GM12801 (cell line): ENCODE measurements around the gene DRGX.

Experiments used
- TF ChIP-seq, protein P1 (sequence below): IDR thresholded peaks from one replicate; pipeline ENCODE4 v1.5.1; 2011; ENCODE audit warnings: control low read depth; ENCODE audit not compliant: insufficient read length; ENCODE audit errors: extremely low read depth

DRGX gene

DNA sequence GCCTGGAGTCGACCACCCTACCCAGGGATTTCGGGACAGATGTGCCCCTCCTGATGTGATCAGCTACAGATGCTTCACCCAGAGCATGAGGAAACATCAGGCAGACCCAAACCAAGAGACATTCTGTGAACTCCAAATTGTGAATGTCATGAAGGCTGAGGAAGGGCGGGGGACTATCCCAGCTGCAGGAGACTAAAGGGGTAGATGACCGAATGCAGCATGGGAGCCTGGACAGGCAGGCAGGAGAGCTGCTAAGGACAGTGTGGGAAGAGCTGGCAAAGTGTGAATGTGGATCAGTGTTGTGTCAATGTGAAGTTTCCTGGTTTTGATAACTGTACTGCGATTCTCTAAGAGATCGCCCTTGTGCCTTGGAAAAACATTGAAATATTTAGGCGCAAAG is 19.2 kb upstream of the DRGX start:
- TF ChIP-seq, protein P1, sequence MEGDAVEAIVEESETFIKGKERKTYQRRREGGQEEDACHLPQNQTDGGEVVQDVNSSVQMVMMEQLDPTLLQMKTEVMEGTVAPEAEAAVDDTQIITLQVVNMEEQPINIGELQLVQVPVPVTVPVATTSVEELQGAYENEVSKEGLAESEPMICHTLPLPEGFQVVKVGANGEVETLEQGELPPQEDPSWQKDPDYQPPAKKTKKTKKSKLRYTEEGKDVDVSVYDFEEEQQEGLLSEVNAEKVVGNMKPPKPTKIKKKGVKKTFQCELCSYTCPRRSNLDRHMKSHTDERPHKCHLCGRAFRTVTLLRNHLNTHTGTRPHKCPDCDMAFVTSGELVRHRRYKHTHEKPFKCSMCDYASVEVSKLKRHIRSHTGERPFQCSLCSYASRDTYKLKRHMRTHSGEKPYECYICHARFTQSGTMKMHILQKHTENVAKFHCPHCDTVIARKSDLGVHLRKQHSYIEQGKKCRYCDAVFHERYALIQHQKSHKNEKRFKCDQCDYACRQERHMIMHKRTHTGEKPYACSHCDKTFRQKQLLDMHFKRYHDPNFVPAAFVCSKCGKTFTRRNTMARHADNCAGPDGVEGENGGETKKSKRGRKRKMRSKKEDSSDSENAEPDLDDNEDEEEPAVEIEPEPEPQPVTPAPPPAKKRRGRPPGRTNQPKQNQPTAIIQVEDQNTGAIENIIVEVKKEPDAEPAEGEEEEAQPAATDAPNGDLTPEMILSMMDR = no peak

DNA sequence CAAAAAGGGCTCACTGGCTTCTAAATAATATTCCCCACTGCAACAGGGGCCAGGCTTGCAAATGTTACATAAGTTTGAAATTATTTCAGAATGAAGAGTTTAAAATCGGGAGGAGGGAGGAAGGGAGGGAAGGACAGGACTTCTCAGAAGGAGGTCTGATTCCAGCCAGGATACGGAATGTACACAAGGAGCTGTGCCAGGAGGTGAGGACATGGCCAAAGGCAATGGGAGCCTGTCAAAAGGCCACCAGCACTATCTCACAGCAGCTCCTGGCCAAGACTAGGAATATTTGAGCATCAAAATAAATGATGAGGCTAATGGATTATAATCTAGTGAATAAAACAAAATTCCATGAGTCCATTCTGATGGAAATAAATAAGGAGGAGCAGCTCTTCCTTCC is 18.6 kb upstream of the DRGX start:
- TF ChIP-seq, protein P1 = no peak

DNA sequence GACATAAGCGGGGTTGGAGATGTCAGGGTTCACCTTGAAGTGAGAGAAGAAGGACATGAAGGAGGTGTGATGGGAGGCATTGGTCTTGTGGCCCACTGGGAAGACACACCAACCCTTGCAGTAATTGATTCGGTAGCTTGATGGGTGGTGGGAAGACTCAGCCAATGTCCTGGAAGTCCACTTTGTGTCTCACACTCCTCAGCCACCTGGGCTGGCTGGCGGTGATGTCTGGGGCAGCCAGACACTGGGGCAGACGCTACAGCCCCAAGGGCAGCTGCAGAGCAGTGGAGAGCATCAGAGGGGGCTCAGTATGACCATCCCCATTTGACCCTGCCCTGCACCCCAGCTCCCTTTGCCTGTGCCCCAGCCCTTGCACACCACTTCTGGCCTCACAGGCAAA is 16.7 kb upstream of the DRGX start:
- TF ChIP-seq, protein P1 = no peak

DNA sequence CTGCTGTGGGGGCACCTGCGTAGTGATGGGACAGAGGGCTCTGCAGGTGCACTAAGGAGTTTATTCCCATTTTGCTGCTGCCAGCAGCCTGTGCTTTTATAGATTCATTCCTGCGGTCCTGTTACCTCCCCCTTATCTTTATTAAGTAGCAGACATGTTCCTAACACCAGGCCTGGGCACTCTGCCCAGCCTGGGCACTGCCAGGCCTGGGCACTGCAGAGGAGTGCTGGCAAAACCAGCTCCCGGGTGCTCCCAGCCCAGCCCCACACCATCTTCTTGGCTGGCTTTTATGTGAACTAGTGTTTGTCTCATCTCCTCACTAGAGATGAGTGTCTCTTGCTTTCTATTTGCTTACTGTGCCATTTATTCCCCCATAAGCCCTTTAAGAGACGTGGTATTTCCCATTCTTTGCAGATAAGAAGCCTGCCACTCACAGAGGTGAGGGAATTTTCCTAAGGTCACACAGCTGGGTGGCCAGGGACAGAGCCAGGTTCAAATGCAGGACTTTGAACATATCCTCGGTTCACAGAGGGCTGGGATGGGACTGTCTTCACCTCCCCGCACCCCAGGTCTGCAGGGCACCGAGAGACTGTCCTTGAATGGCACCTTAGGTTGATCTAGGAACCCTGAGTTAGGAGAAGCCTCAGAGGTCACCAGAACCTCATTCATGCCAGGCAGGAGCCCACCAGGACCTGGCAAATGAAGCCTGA is 14.6 kb upstream of the DRGX start:
- TF ChIP-seq, protein P1 = no peak

DNA sequence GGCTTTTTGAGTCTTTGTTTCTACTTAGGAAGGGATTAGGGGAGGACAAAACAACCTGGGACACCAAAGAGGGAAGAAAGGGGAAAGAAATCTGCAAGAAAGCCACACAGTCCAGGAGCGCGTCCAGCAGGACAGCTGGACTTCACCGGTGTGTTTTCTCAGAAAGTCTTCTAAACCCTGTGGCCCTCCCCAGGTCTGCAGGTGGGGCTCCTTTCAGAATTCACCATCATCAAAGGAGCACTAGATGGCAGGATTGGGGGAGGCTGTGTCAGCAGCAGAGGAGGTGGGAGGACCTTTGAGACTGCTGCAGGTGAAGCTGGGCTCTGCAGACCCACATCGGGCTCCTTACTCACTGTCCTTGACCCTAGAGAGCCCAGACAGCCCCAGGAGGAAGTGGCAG is 13.9 kb upstream of the DRGX start:
- TF ChIP-seq, protein P1 = no peak

DNA sequence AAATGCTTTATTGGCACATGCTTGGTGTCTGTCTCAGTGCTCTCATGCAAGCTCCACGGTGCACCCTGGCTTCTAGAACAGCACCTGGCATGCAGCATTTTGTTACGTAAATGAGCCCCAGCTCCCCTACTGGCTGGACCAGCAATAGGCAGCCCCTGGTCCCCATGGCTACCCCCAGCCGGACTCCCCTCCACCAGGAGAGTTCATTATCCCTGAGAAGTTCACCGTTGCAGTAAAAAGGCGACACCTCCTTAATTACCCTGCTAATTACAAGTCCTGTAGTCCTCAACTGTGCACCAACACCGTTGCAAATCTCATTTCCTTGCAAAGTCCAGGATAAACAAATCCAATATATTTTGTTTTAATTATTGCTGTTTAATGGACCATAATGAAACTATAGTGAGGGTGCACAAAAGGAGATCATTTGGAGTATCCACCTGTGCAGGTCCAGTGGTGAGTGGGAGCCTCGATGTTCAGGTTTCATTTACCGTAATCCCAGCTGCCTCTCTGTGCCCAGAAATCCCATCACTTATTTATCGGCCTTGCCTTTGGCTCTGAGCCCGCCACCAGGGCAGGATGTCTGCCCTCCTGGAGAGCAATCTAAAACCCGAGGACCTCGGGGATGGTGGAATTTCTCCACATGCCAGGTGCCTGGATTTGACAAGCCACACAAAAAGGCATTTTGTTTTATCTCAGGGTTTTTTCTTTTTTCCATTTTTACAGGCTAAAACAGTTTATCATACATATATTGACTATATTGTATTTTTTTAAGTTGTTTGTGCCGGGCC is 12.8 kb upstream of the DRGX start:
- TF ChIP-seq, protein P1 = no peak

DNA sequence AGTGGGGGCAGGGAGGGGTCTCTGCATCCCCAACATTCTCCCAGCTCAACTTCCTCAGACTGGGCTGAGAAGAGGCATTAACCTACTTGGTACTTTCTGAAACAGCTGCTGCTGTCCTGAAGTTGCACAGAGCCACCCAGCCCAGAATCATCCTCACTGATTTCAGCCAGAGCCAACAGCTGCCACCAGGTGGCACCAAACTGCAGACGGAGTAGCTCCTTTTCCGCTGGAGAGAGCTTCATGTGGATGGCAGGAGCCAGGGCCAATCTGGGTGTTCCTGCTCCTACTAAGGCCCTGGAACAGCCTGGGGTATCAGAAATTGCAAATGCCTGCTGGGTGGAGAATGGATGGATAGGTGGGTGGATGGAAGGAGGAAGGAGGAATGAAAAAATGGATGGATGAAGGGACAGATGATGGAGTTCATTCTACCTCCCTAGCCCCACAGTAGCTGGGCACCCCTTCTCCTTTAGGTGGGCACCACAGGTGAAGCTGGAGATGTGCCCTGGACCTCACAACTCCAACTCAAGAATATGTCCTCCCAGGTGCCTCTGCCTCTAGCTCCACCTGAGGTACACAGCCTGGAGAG is 11.8 kb upstream of the DRGX start:
- TF ChIP-seq, protein P1 = no peak
